HCT116 (cell line): ENCODE data around the gene SLC38A2. TPM values are rescaled to one million over a fixed set of nuclear protein-coding genes. Genes with fewer than 3 reads are reported as not detected.

Source experiments
- ATAC-seq: fragments of 200-7000 bp; cut with Tn5 transposase; 2 replicates; pipeline ENCODE4 v1.9.1; 2020; ENCODE audit warnings: mild to moderate bottlenecking, moderate library complexity
- BruUV-seq: library from RNA; stranded (reverse); fragments of 400-500 nt; replicated peaks from 2 replicates; lab custom pipeline; 2021; lab: Mats Ljungman, UMichigan
- CTCF ChIA-PET: fragments of 300-600 bp; sonication (Branson Sonifier 250); formaldehyde crosslinking; loops from one replicate; lab custom pipeline; 2021; ENCODE audit warnings: antibody characterized with exemption; lab: Charles Lee
- POLR2A ChIA-PET: fragments of 300-600, 350-600 bp; sonication (Branson Sonifier 250); formaldehyde crosslinking; loops from one replicate; lab custom pipeline; 2021; ENCODE audit warnings: antibody characterized with exemption; lab: Charles Lee
- RAD21 ChIA-PET, 2 experiments: fragments of 300-600 bp; sonication (Branson Sonifier 250); formaldehyde crosslinking; loops; one replicate each; lab custom pipeline; 2023; ENCODE audit warnings: low total read pairs in 2 of 2; ENCODE audit not compliant: uncharacterized antibody in 2 of 2, unreplicated experiment in 2 of 2, low non-redundant PET in 1 of 2; lab: Charles Lee
- DNase-seq: peaks from one replicate; pipeline ENCODE4 v3.0.0-alpha.2; 2010; ENCODE audit warnings: low read depth, low spot score
- H2AFZ ChIP-seq: fragments of 200-600 bp; shearing (Covaris generic), sonication (generic); 2 replicates; pipeline ENCODE4 v1.6.1; 2017; ENCODE audit warnings: low read depth, mixed run types, mixed read lengths, antibody characterized with exemption, low read length; ENCODE audit not compliant: poor library complexity, severe bottlenecking
- H3K27ac ChIP-seq: 2 replicates; pipeline ENCODE4 v1.5.1; 2012; ENCODE audit warnings: low read depth, low read length
- H3K27me3 ChIP-seq: fragments of 200-600 bp; sonication (generic); 2 replicates; pipeline ENCODE4 v1.6.1; 2016; ENCODE audit warnings: mixed run types, low read length, mixed read lengths; ENCODE audit not compliant: insufficient read depth
- H3K36me3 ChIP-seq, 2 experiments: fragments of 200-500 bp in 1 of 2; fragments of 200-600 bp in 1 of 2; sonication (Bioruptor generic) in 1 of 2; sonication (generic) in 1 of 2; 2 replicates each; pipeline versions ENCODE4 v1.5.1 to v1.6.1; 2014 to 2016; ENCODE audit warnings: low read length in 2 of 2, inconsistent platforms in 1 of 2, mixed read lengths in 1 of 2, mixed run types in 1 of 2; ENCODE audit not compliant: insufficient read depth in 2 of 2, control insufficient read depth in 1 of 2
- H3K4me1 ChIP-seq, 2 experiments: fragments of 200-600 bp in 1 of 2; sonication (generic) in 1 of 2; 2 replicates each; pipeline versions ENCODE4 v1.5.1 to v1.6.1; 2012 to 2017; ENCODE audit warnings: low read length in 2 of 2, inconsistent platforms in 1 of 2, mild to moderate bottlenecking in 1 of 2, mixed read lengths in 1 of 2, mixed run types in 1 of 2, moderate library complexity in 1 of 2; ENCODE audit not compliant: insufficient read depth in 2 of 2, control insufficient read depth in 1 of 2
- H3K4me2 ChIP-seq: fragments of 200-600 bp; sonication (generic); 2 replicates; pipeline ENCODE4 v1.6.1; 2017; ENCODE audit warnings: mixed run types, low read length, mixed read lengths
- H3K4me3 ChIP-seq, 2 experiments: fragments of 200-600 bp in 1 of 2; sonication (generic) in 1 of 2; replicated peaks in 1 of 2; 2 replicates each; pipeline ENCODE4 v1.5.1; 2011 to 2016; ENCODE audit warnings: low read length in 2 of 2, control low read depth in 1 of 2, low read depth in 1 of 2, mild to moderate bottlenecking in 1 of 2, mixed read lengths in 1 of 2, mixed run types in 1 of 2
- H3K79me2 ChIP-seq: fragments of 200-600 bp; sonication (generic); 2 replicates; pipeline ENCODE4 v1.6.1; 2017; ENCODE audit warnings: mild to moderate bottlenecking, mixed run types, low read length, moderate library complexity, mixed read lengths; ENCODE audit not compliant: insufficient read depth
- H3K9ac ChIP-seq: fragments of 200-600 bp; sonication (generic); 2 replicates; pipeline ENCODE4 v1.6.1; 2016; ENCODE audit warnings: low read length, mixed read lengths
- H3K9me2 ChIP-seq: fragments of 200-600 bp; sonication (generic), shearing (Covaris generic); 2 replicates; pipeline ENCODE4 v1.6.1; 2017; ENCODE audit warnings: mixed run types, mild to moderate bottlenecking, moderate library complexity; ENCODE audit not compliant: insufficient read depth
- H3K9me3 ChIP-seq, 2 experiments: fragments of 200-500 bp in 1 of 2; fragments of 200-600 bp in 1 of 2; sonication (Bioruptor generic) in 1 of 2; sonication (generic) in 1 of 2; 2 replicates each; pipeline ENCODE4 v1.6.1; 2014 to 2017; ENCODE audit warnings: low read length in 2 of 2, mixed read lengths in 2 of 2, inconsistent platforms in 1 of 2, low read depth in 1 of 2, mild to moderate bottlenecking in 1 of 2, mixed run types in 1 of 2, moderate library complexity in 1 of 2; ENCODE audit not compliant: control insufficient read depth in 1 of 2, insufficient read depth in 1 of 2
- H4K20me1 ChIP-seq: fragments of 200-600 bp; sonication (generic), shearing (Covaris generic); 2 replicates; pipeline ENCODE4 v1.6.1; 2017; ENCODE audit warnings: mixed run types, mild to moderate bottlenecking, moderate library complexity; ENCODE audit not compliant: insufficient read depth
- ELF1 ChIP-seq: IDR thresholded peaks from 2 replicates; pipeline ENCODE4 v1.6.1; 2012; ENCODE audit warnings: low read depth, borderline replicate concordance
- EZH2 ChIP-seq: fragments of 200-600 bp; sonication (generic); IDR thresholded peaks from 2 replicates; pipeline ENCODE4 v1.6.1; 2017; ENCODE audit warnings: antibody characterized with exemption, mixed run types
- FOSL1 ChIP-seq: IDR thresholded peaks from 2 replicates; pipeline ENCODE4 v1.6.1; 2012; ENCODE audit warnings: low read depth
- POLR2A ChIP-seq: IDR thresholded peaks from 2 replicates; pipeline ENCODE4 v1.7.0; 2011; ENCODE audit warnings: borderline replicate concordance; ENCODE audit not compliant: insufficient read depth, insufficient read length; ENCODE audit errors: extremely low read depth
- RAD21 ChIP-seq: IDR thresholded peaks from 2 replicates; pipeline ENCODE4 v1.6.1; 2012; ENCODE audit warnings: low read depth, mild to moderate bottlenecking
- TCF7L2 ChIP-seq: IDR thresholded peaks from 2 replicates; pipeline ENCODE4 v1.7.0; 2011; ENCODE audit warnings: borderline replicate concordance, inconsistent platforms; ENCODE audit not compliant: insufficient read depth, insufficient read length; ENCODE audit errors: extremely low read depth
- YY1 ChIP-seq: IDR thresholded peaks from 2 replicates; pipeline ENCODE4 v1.6.1; 2011; ENCODE audit warnings: low read length, low read depth, moderate library complexity, mild to moderate bottlenecking; ENCODE audit not compliant: insufficient replicate concordance; ENCODE audit errors: extremely low read depth
- ZNF274 ChIP-seq: fragments of 200-500 bp; sonication (Bioruptor generic); IDR thresholded peaks from 2 replicates; pipeline ENCODE4 v1.6.1; 2014; ENCODE audit warnings: mild to moderate bottlenecking, low read depth, low read length, inconsistent platforms
- intact Hi-C: fragments of 100-400 bp; cut with micrococcal nuclease; formaldehyde crosslinking; loops from 2 replicates; pipeline ENCODE4 v1.10.0; 2022
- total RNA-seq: library from RNA; stranded (reverse); gene quantifications from one replicate; pipeline ENCODE4 v1.2.1, GENCODE V29; 2021; ENCODE audit not compliant: unreplicated experiment
- TF ChIP-seq, protein P1 (sequence below), 3 experiments: fragments of 200-600 bp in 1 of 3; sonication (generic) in 1 of 3; IDR thresholded peaks in 2 of 3; conservative IDR thresholded peaks in 1 of 3; 2 replicates each; pipeline ENCODE4 v1.5.1; 2012 to 2017; ENCODE audit warnings: low read depth in 2 of 3, low read length in 2 of 3, antibody characterized with exemption in 1 of 3, borderline replicate concordance in 1 of 3, control low read depth in 1 of 3, mild to moderate bottlenecking in 1 of 3, mixed read lengths in 1 of 3, mixed run types in 1 of 3, moderate library complexity in 1 of 3; ENCODE audit not compliant: insufficient read depth in 1 of 3
- TF ChIP-seq, protein P2 (sequence below): IDR thresholded peaks from 2 replicates; pipeline ENCODE4 v1.6.1; 2011; ENCODE audit warnings: mild to moderate bottlenecking, low read length, moderate library complexity; ENCODE audit not compliant: insufficient replicate concordance; ENCODE audit errors: extremely low read depth
- TF ChIP-seq, protein P3 (sequence below): IDR thresholded peaks from 2 replicates; pipeline ENCODE4 v1.6.1; 2012

Gene SLC38A2
- total RNA-seq, 1 experiment from 2014 or later: 1,049 TPM

- Histone ChIP-seq H3K4me1 (peaks cover 9 to 14% of the 10 kb centered on the region in 2 experiments), H3K79me2 (no peaks in the 10 kb centered on the region), H3K9me2 (no peaks in the 10 kb centered on the region), H4K20me1 (no peaks in the 10 kb centered on the region), H2AFZ (no peak overlapping the region), H3K4me3 (no peak overlapping the region), H3K4me2 (no peak overlapping the region), H3K27ac (no peak overlapping the region), H3K36me3 (no peaks in the 10 kb centered on the region), H3K9me3 (no peaks in the 10 kb centered on the region), H3K9ac (no peak overlapping the region), H3K27me3 (no peaks in the 10 kb centered on the region)
- TF ChIP-seq YY1 (no peak), EZH2 (no peak), POLR2A (no peak), ZNF274 (no peak), FOSL1 (no peak), ELF1 (no peak), TCF7L2 (no peak)
- TF ChIP-seq, protein P1, sequence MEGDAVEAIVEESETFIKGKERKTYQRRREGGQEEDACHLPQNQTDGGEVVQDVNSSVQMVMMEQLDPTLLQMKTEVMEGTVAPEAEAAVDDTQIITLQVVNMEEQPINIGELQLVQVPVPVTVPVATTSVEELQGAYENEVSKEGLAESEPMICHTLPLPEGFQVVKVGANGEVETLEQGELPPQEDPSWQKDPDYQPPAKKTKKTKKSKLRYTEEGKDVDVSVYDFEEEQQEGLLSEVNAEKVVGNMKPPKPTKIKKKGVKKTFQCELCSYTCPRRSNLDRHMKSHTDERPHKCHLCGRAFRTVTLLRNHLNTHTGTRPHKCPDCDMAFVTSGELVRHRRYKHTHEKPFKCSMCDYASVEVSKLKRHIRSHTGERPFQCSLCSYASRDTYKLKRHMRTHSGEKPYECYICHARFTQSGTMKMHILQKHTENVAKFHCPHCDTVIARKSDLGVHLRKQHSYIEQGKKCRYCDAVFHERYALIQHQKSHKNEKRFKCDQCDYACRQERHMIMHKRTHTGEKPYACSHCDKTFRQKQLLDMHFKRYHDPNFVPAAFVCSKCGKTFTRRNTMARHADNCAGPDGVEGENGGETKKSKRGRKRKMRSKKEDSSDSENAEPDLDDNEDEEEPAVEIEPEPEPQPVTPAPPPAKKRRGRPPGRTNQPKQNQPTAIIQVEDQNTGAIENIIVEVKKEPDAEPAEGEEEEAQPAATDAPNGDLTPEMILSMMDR (IDR thresholded peaks at IDR 0.05 in 2 of 3, conservative IDR thresholded peaks at IDR 0.05 in 1 of 3; ENCODE audit: borderline replicate concordance in 1 of 3, insufficient read depth in 1 of 3, low read depth in 2 of 3, low read length in 2 of 3): no peak
- CTCF ChIA-PET: no interaction called here
- BruUV-seq: no TSS peak
- no peak for DNase-seq
- POLR2A ChIA-PET: no interaction called here
- intact Hi-C loops: no loop called here
- ATAC-seq: no peak
- RAD21 ChIA-PET: no interaction called here
Observed at GRCh38 chr12:46396826-46397225, 24.3 kb upstream of the SLC38A2 start.

DNA sequence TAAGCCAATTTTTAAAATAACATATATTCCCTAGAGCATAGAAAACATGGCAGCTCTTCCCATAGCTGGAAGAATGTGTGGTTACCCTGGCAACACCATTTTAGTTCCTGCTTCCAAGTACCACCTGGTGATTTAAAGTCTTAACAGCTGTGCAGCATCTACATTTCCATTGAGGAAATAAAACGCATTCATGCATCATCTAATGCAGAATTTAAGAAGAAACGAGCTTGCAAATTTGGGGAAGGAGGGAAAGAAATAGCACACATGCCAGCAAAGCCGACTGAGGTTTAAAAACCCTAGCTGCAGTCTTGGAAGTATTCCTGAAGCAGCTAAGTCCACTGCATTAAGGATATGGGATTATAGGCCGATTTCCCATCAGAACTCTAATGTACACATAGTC is 22.8 kb upstream of the SLC38A2 start:
- BruUV-seq: no TSS peak
- ChIA-PET CTCF (no interaction called here), POLR2A (interaction anchor here (0.6 kb wide), 1 partner anchor 204 kb away, joined by 3 read pairs; no protein-coding TSS in a partner anchor), RAD21 (no interaction called here)
- H3K79me2 ChIP-seq: no peaks in the 10 kb centered on the region
- H3K36me3 ChIP-seq: no peaks in the 10 kb centered on the region
- intact Hi-C loops: no loop called here
- H3K27me3 ChIP-seq: no peaks in the 10 kb centered on the region
- no peak overlapping the region for H3K27ac ChIP-seq
- no peak overlapping the region for H3K4me3 ChIP-seq
- H3K9me2 ChIP-seq: no peaks in the 10 kb centered on the region
- TF ChIP-seq RAD21: no peak
- TF ChIP-seq, protein P2, sequence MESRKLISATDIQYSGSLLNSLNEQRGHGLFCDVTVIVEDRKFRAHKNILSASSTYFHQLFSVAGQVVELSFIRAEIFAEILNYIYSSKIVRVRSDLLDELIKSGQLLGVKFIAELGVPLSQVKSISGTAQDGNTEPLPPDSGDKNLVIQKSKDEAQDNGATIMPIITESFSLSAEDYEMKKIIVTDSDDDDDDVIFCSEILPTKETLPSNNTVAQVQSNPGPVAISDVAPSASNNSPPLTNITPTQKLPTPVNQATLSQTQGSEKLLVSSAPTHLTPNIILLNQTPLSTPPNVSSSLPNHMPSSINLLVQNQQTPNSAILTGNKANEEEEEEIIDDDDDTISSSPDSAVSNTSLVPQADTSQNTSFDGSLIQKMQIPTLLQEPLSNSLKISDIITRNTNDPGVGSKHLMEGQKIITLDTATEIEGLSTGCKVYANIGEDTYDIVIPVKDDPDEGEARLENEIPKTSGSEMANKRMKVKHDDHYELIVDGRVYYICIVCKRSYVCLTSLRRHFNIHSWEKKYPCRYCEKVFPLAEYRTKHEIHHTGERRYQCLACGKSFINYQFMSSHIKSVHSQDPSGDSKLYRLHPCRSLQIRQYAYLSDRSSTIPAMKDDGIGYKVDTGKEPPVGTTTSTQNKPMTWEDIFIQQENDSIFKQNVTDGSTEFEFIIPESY: no peak
- TF ChIP-seq ELF1: no peak
- TF ChIP-seq, protein P3, sequence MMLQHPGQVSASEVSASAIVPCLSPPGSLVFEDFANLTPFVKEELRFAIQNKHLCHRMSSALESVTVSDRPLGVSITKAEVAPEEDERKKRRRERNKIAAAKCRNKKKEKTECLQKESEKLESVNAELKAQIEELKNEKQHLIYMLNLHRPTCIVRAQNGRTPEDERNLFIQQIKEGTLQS: no peak
- H2AFZ ChIP-seq: no peak overlapping the region
- H3K4me1 ChIP-seq: peaks cover 11 to 17% of the 10 kb centered on the region in 2 experiments
- no peaks in the 10 kb centered on the region for H3K9me3 ChIP-seq
- ATAC-seq (no peak), DNase-seq (no peak)
- H4K20me1 ChIP-seq: no peaks in the 10 kb centered on the region
- no peak overlapping the region for H3K9ac ChIP-seq
- H3K4me2 ChIP-seq: no peak overlapping the region
